Activated T-helper 1 cell treated with anti-CD3 and anti-CD28 coated beads, Interleukin-12 subunit alpha, Interleukin-12 subunit beta, Interleukin-2, Interleukin-4 antibody, amounts not matched to agents 30 ng/mL and 10 ng/mL and 1 ng/mL, durations not matched to agents 14 hours and 24 hours and 36 hours (primary cell): Measurements from ENCODE around the gene BAZ2B. TPM values are rescaled to one million over a fixed set of nuclear protein-coding genes. Genes with fewer than 3 reads are reported as not detected.
A peak's percentile ranks its signal among the peaks of the same experiment; 100 is the strongest.

Experiments
- DNase-seq: peaks from one replicate; pipeline ENCODE4 v3.0.0; 2021; ENCODE audit warnings: low spot score
- H3K27ac Mint-ChIP-seq: one replicate; pipeline ENCODE4 v1.8.0; 2021; ENCODE audit warnings: mild to moderate bottlenecking, mixed read lengths
- H3K27me3 Mint-ChIP-seq: one replicate; pipeline ENCODE4 v1.8.0; 2022; ENCODE audit warnings: mild to moderate bottlenecking, moderate library complexity, mixed read lengths; ENCODE audit not compliant: insufficient read depth
- H3K36me3 Mint-ChIP-seq: one replicate; pipeline ENCODE4 v1.8.0; 2021; ENCODE audit warnings: low read depth, mixed read lengths
- H3K4me1 Mint-ChIP-seq: one replicate; pipeline ENCODE4 v1.8.0; 2021; ENCODE audit warnings: low read depth, mixed read lengths
- H3K4me3 Mint-ChIP-seq: one replicate; pipeline ENCODE4 v1.8.0; 2021; ENCODE audit warnings: mild to moderate bottlenecking, moderate library complexity, mixed read lengths
- H3K9me3 Mint-ChIP-seq: one replicate; pipeline ENCODE4 v1.8.0; 2021; ENCODE audit warnings: mixed read lengths
- intact Hi-C: fragments of 100-400 bp; cut with micrococcal nuclease; formaldehyde crosslinking; loops from one replicate; pipeline ENCODE4 v1.15.1; 2024
- total RNA-seq: library from RNA; stranded (reverse); gene quantifications from 2 replicates; pipeline ENCODE4 v1.2.3, GENCODE V29; 2022

The BAZ2B gene
- total RNA-seq, 1 donor from 2014 or later = 3.9 TPM

DNA sequence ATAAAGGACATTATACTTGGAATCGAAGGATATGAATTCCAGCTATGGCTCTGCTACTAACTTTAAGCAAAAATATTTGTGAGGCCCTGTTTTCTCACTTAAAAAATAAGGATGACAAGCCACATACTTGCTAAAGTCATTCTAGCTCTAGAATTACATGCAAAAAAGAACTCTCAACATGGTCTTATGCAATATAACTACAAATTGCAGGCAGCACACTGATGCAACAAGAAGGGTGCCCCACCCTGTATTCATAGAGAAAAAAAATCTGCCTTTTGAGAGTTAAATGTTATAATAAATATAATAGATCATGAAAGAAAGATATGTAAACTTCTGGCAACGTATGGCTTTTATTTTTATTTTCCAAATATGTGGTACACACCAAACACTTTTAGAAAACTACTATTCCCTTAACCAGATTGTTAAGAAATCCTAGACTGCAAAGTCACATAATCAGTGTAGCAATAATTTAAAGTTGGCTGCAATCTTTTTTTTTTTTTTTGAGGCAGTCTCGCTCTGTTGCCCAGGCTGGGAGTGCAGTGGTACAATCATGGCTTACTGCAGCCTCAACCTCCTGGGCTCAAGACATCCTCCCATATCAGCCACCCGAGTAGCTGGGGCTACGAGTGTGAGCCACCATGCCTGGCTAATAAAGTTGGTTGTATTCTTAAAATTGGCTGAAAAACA lies 289.6 kb downstream of the BAZ2B start:
- H3K4me1 Mint-ChIP-seq = no peaks in the 10 kb centered on the region
- no peaks in the 10 kb centered on the region for H3K36me3 Mint-ChIP-seq
- H3K27ac Mint-ChIP-seq = no peak overlapping the region
- H3K4me3 Mint-ChIP-seq = no peak overlapping the region
- no peaks in the 10 kb centered on the region for H3K27me3 Mint-ChIP-seq
- DNase-seq = no peak
- intact Hi-C loops = no loop called here
- H3K9me3 Mint-ChIP-seq = no peaks in the 10 kb centered on the region

DNA sequence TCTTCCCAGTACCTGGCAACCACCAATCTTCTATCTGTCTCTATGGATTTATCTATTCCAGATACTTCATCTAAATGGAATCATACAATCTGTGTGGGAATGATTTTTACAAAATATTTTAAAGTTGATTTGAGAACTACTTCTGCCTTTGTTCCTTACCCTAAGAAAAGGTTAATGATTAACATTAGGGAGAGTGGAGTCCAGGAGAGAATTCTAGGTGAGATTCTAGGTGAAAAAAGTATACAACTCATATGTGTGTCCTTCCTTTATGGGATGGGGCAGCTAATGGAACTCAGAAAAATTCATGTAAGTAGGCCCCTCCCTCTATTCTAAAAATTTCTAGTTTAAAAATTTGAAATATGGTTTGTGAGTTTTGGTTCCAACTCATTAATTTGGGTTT lies 293.9 kb downstream of the BAZ2B start:
- Mint-ChIP-seq H3K27ac (no peak overlapping the region), H3K36me3 (no peaks in the 10 kb centered on the region), H3K27me3 (no peaks in the 10 kb centered on the region), H3K9me3 (no peaks in the 10 kb centered on the region), H3K4me1 (no peaks in the 10 kb centered on the region), H3K4me3 (no peak overlapping the region)
- no peak for DNase-seq
- intact Hi-C loops = no loop called here

DNA sequence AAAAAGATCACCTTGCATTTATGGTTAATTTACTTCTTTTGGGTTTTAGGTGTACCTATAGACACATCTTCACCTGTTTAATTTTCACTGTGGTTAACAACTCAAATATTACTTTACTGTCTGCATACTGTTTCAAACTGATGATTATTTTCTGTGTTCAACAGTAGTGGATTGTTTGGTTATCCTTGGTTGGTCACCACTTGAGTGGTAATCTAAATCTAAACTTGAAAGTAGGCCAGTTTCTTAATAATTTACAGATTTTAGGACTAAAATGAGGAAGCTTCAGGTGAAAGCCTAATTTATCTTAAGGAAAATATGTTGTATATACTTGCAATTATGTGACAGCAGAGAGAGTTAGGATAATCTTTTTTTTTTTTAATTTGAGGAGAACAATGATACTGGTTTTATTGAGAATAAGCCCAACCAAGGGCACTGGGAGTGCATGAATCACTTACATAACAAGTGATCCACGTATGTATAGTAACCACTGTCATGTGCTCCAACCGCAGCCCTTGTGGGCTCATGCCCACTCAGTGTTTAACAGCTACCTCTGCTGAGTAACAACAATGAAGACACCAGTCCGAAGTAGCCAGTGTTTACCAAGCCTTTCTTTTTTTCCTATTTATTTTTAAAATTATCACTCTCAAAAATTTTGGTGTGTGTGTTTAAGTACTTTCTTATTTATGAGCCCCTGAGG lies 298.8 kb downstream of the BAZ2B start:
- Mint-ChIP-seq H3K27ac (no peak overlapping the region), H3K27me3 (no peaks in the 10 kb centered on the region), H3K9me3 (peaks cover 4% of the 10 kb centered on the region), H3K36me3 (no peaks in the 10 kb centered on the region), H3K4me3 (no peak overlapping the region), H3K4me1 (no peaks in the 10 kb centered on the region)
- no peak for DNase-seq
- intact Hi-C loops = no loop called here

DNA sequence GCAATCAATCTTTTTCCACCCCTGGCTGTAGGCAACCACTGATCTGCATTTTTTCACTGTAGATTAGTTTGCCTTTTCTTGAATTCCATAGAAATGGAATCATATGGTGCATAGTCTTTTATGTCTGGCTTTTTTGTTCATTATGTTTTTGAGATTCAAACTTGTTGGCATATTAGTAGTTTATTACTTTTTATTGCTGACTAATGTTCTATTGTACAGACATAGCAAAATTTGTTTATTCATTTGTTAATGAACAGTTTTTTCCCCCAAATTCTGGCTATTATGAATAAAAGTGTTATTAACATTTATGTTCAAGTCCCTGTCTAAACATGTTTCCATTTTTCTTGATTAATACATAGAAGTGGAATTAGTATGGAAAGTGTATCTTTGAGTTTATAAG lies 308.4 kb downstream of the BAZ2B start:
- DNase-seq = no peak
- intact Hi-C loops = no loop called here
- H3K9me3 Mint-ChIP-seq = peaks cover 10% of the 10 kb centered on the region
- no peaks in the 10 kb centered on the region for H3K36me3 Mint-ChIP-seq
- H3K4me3 Mint-ChIP-seq = no peak overlapping the region
- H3K27ac Mint-ChIP-seq = no peak overlapping the region
- H3K27me3 Mint-ChIP-seq = peaks cover 7% of the 10 kb centered on the region
- H3K4me1 Mint-ChIP-seq = no peaks in the 10 kb centered on the region

DNA sequence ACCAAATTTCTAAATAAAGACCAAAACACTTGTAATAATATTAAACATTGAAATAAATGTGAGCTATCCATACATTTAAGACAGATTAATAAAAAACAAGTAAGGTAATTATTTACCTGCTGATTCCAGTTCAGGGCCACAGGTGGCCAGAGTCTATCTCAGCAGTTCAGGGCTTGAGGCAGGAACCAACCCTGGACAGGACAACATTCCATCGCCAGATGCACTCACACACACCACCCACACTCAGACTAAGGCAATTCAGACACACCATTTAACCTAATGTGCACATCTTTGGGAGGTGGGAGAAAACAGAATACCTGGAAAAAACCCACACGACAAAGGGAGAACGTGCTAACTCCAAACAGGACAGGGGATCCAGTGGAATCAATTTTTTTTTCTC lies 315.8 kb downstream of the BAZ2B start:
- H3K4me3 Mint-ChIP-seq = no peak overlapping the region
- no peak for DNase-seq
- intact Hi-C loops = no loop called here
- no peaks in the 10 kb centered on the region for H3K4me1 Mint-ChIP-seq
- peaks cover 10% of the 10 kb centered on the region for H3K9me3 Mint-ChIP-seq
- peaks cover 3% of the 10 kb centered on the region for H3K27me3 Mint-ChIP-seq
- H3K36me3 Mint-ChIP-seq = no peaks in the 10 kb centered on the region
- no peak overlapping the region for H3K27ac Mint-ChIP-seq

GRCh38 chr2:159298967-159299366 lies 317.4 kb downstream of the BAZ2B start:
- Mint-ChIP-seq H3K9me3 (peaks cover 2% of the 10 kb centered on the region), H3K4me1 (no peaks in the 10 kb centered on the region), H3K27ac (no peak overlapping the region), H3K27me3 (peaks cover 3% of the 10 kb centered on the region), H3K4me3 (no peak overlapping the region), H3K36me3 (no peaks in the 10 kb centered on the region)
- DNase-seq = no peak
- intact Hi-C loops = no loop called here

DNA sequence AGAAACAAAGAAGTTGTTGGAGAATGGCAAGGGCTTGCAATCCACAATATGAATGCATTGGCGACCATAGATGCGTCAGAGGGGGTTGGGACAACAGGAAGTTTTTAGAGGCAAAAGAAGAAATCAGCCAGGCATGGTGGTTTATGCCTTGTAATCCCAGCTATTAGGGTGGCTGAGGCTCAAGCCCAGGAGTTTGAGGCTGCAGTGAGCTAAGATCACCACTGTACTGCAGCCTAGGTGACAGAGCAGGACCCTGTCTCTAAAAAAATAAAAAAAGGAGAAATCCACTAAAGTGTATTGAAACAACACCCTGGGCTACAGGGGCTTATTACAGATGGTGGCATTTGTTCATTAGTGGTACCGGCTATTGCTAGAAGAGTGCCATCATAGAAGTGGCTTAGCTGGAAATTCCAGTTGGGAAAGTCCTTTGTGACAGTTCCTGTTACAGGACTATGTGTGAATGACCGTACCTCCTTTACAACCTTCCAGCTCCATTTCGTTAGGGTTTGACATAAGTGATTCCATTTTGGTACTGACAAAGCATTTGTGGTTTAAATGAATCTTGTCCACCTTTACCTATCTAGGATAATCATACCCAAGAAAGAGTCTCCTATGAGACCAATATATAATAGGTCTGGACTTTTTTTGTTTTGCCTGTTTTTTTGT lies 319.2 kb downstream of the BAZ2B start:
- no peaks in the 10 kb centered on the region for H3K36me3 Mint-ChIP-seq
- H3K27me3 Mint-ChIP-seq = peaks cover 3% of the 10 kb centered on the region
- H3K27ac Mint-ChIP-seq = no peak overlapping the region

GRCh38 chr2:159292157-159292556 lies 324.2 kb downstream of the BAZ2B start:
- no peak overlapping the region for H3K4me3 Mint-ChIP-seq
- no peaks in the 10 kb centered on the region for H3K9me3 Mint-ChIP-seq
- H3K4me1 Mint-ChIP-seq = peaks cover 17% of the 10 kb centered on the region
- no peaks in the 10 kb centered on the region for H3K27me3 Mint-ChIP-seq
- intact Hi-C loops = no loop called here
- DNase-seq = no peak
- no peak overlapping the region for H3K27ac Mint-ChIP-seq
- no peaks in the 10 kb centered on the region for H3K36me3 Mint-ChIP-seq

More for the DNA sequence above, 319.2 kb downstream of the BAZ2B start:
- DNase-seq = no peak
- H3K4me3 Mint-ChIP-seq = no peak overlapping the region
- no peaks in the 10 kb centered on the region for H3K4me1 Mint-ChIP-seq
- intact Hi-C loops = no loop called here
- H3K9me3 Mint-ChIP-seq = no peaks in the 10 kb centered on the region

DNA sequence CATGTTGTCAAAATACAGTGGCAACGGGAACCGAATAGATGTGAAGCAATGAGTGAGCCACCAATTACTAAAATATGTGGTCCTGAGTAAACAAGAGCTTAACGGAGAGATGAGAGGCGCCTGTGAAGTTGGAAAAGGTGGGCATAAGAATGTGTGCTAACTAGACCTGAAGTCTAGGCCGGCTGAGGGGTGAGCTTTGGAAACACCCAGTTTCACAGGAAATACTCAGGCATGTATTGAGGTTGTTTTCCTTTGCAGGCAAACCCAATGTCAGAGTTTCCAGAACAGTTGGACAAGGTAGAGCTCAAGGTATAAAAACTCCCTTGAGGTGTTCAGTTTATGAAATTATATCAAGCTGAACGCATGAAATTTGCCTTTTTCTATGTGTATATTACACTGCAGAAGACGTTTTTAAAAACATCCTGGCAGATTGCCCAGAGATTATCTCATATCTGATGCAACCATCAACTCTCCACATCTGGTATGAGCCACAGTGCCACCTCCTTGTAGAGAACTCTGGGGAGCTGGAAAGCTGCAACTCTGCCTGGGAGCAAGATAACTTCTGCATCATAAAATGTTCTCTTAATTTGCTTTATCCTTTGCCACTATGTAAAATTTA lies 325.9 kb downstream of the BAZ2B start:
- H3K4me3 Mint-ChIP-seq = no peak overlapping the region
- H3K4me1 Mint-ChIP-seq = peaks cover 18% of the 10 kb centered on the region
- no peaks in the 10 kb centered on the region for H3K27me3 Mint-ChIP-seq
- no peaks in the 10 kb centered on the region for H3K9me3 Mint-ChIP-seq
- intact Hi-C loops = no loop called here
- no peaks in the 10 kb centered on the region for H3K36me3 Mint-ChIP-seq
- DNase-seq = no peak
- H3K27ac Mint-ChIP-seq = no peak overlapping the region

GRCh38 chr2:159287733-159288132 lies 328.6 kb downstream of the BAZ2B start:
- intact Hi-C loops = loop anchor here (5.0 to 10.0 kb wide), 4 partner anchors 227 to 830 kb away; partner anchors contain the start of genes BAZ2B, CCDC148, LY75 and PKP4
- H3K4me3 Mint-ChIP-seq = peak overlapping the region; percentile 30
- no peak for DNase-seq
- no peak overlapping the region for H3K27ac Mint-ChIP-seq
- H3K36me3 Mint-ChIP-seq = peaks cover under 1% of the 10 kb centered on the region
- no peaks in the 10 kb centered on the region for H3K27me3 Mint-ChIP-seq
- H3K4me1 Mint-ChIP-seq = peaks cover 28% of the 10 kb centered on the region
- H3K9me3 Mint-ChIP-seq = no peaks in the 10 kb centered on the region

DNA sequence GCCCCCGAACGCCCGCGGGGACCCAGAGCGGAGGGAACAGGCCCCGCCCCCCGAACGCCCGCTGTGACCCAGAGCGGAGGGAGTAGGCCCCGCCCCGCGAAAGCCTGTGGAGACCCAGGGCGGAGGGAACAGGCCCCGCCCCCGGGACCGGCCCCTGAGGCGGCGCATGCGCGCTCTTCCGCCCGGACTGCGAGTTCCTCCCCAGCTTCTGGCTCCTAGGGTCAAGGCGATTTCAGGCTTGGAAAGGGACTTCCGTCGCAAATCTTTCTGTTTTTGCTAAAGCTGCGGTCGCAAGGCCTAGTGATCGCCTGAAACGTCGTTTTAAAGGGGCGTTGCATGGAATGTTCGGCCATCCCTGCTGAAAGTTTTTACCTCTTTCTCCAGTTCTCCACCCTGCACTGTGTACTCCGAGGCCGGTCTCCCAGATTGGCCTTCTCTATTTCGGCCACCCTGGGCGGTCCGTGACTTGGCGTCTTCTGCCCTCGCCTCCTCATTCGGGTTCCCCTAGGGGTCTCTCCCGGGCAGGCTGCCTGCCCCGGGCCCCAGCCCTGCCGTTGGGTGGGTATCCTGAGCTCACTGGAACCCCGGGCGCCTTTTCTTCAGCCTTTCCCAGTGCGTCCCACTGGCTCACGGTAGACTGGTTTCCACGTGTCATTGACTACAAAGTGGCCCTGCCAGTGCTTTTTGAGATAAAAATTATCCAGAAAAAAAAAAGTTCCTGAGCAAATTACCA lies 329.5 kb downstream of the BAZ2B start:
- Mint-ChIP-seq H3K36me3 (peaks cover 1% of the 10 kb centered on the region), H3K27me3 (no peaks in the 10 kb centered on the region), H3K9me3 (no peaks in the 10 kb centered on the region), H3K4me3 (peak overlapping the region; percentile 84), H3K27ac (peak overlapping the region; percentile 76), H3K4me1 (peaks cover 28% of the 10 kb centered on the region)
- intact Hi-C loops = loop anchor here (1.0 to 10.0 kb wide), 5 partner anchors 228 to 830 kb away; partner anchors contain the start of genes BAZ2B, CCDC148, LY75 and MARCHF7
- peak; percentile 95 for DNase-seq

DNA sequence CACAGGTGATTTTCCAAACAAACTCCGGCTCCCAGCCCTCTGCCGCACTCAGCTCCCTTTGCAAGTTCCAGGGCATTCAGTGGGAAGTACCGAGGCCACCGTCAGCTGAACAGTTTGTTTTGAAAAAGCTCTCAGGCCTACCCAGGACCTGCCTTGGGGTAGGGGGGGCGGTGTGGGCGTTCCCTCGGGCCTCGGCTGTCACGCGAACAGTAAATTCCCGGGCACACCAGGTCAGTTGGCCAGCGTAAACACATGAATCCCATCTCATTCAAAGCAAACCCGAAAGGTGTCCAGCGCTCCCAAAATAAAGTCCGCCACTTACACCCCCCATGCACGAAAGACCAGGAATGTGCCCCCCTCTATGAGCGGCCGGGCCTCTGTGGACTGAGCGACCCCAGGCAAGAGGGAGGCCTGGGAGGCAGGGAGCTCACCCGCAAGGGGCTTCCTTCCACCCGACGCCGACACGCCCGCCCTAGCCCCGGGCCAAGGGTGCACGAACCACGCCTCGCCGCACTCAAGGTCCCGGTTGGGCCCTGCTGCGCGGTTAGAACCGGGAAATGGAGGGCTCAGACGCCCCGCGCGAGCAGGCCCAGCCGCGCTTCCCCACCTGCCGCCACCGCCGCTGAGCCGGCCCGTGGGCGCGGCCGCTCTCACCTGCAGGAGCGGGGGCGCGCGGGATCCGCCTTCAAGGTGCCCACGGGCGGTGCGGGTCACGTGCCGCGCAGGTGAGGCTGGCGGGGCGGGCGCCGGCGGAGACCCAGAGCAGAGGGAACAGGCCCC lies 330.2 kb downstream of the BAZ2B start, which contains the start of gene WDSUB1:
TSS of gene WDSUB1 (minus strand) at position 775 of the 780 bp plus-strand sequence. CDS start 3,634 bp downstream, outside the sequence.
- Mint-ChIP-seq H3K27ac (peak within 1 kb of the TSS; percentile 76), H3K9me3 (no peaks in the 10 kb centered on the region), H3K4me1 (peaks cover 28% of the 10 kb centered on the region), H3K27me3 (no peaks in the 10 kb centered on the region), H3K36me3 (peaks cover 1% of the 10 kb centered on the region), H3K4me3 (peak within 1 kb of the TSS; percentile 85)
- DNase-seq = peak; percentile 3
- intact Hi-C loops = loop anchor here (1.0 to 10.0 kb wide), 5 partner anchors 229 to 829 kb away; partner anchors contain the start of genes BAZ2B, CCDC148, LY75 and MARCHF7
